GM18499 (cell line): ENCODE measurements around the gene GCH1.

ENCODE experiments used
- ATAC-seq: cut with Tn5 transposase; IDR thresholded peaks from one replicate; pipeline ENCODE4 v1.9.1; 2021; ENCODE audit warnings: moderate number of reproducible peaks; ENCODE audit not compliant: insufficient read depth, unreplicated experiment

GCH1 gene

DNA sequence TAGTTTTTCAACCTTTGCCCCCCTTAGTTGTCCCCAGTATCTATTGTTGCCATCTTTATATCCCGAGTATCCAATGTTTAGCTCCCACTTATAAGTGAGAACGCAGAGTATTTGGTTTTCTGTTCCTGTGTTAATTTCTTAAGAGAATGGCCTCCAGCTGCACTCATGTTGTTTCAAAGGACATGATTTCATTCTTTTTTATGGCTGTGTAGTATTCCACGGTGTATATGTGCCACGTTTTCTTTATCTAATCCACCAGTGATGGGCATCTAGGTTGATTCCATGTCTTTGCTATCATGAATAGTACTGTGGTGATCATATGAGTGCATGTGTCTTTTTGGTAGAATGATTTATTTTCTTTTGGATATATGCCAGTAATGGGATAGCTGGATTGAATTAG lies 72.0 kb downstream of the GCH1 start:
- ATAC-seq: no peak

DNA sequence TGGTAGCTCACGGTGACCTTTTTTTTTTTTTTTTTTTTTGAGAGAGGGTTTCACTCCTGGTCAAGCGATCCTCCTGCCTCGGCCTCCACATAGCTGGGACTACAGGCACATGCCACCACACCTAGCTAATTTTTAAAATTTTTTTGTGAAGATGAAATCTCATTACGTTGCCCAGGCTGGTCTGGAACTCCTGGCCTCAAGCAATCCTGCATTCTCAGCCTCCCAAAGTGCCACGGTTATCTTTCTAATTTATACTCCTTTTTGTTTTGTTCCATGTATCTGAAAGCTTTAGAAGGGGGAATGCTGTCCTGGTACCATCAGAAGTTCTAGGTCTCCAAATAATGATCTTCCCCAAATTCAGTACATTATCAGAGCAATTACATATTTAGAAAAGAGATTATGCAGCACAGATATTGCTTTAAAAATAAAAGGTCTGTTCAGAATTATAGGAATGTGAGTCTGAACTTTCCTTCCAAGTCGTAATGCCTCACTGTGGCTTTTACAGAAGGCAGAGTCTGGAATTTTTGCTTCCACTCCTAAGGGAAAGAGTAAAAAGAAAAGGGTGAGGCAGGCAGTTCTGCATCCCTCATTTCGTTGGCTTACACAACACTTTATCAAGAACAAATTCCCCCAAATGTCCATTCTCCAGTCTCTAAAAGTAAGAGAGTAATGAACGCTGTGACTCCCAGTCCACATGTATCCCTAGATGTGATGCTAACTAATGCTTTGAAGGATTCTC lies 73.0 kb downstream of the GCH1 start:
- no peak for ATAC-seq

DNA sequence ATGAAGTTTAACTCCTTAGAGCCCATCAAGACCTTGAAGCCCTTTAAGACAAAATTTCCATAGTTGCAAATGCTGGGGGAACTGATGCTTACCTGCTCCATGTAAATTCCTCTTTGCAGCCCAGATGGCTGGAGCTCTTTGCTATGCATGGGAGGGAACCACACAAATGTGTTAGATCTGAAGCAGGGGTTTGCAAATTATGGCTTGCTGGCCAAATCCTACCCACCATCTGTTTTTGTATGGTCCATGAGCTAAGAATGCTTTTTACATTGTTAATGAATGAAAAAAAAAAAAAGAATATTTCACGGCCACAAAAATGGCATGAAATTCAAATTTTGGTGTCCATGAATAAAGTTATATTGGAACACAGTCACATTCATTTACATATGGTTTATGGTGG lies 74.6 kb downstream of the GCH1 start:
- ATAC-seq: no peak

DNA sequence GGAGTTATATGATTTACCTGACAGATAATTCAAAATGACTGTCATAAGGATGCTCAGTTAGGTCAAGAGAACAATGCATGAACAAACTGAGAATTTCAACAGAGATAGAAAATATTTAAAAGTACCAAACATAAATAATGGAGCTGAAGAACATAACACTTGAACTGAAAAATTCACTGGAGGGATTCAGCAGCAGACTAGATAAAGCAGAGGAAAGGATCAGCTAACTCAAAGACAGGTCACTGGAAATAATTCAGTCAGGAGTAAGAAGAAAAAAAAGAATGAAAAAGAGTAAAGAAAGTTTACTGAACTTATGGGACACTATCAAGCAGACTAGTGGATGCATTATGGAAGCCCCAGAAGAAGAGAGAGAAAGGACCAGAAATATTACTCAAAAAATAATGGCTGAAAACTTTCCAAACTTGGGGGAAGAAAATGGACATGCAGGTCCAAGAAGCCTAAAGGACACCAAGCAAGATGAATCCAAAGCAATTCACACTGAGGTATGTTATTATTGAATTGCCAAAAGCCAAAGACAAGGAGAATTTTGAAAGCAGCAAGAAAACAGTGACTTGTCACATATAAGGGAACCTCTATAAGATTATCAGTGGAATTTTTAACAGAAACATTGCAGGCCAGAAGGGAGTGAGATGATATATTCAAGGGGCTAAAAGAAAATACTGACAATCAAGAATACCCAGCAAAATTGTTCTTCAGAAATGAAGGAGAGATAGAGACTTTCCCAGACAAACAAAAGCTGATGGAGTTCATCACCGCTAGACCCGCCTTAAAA lies 78.7 kb downstream of the GCH1 start:
- no peak for ATAC-seq

DNA sequence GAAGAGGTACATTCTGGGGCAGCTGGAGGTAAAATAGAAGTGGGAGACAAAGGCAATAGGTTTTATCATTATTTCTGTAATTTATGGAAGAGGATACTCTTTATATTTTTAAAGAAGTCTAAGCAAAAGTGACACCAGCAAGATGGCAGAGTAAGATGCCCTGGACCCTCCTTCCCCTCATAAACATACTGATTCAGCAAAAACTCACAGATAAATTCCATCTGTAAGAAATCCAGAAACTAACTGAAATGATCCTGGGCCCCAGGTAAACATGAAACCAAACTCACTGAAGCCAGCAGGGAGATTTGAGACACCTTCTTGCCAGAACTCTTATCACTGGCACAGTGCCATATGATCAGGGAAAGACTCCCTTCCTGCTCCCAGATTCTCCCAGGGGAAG lies 79.9 kb downstream of the GCH1 start:
- no peak for ATAC-seq

DNA sequence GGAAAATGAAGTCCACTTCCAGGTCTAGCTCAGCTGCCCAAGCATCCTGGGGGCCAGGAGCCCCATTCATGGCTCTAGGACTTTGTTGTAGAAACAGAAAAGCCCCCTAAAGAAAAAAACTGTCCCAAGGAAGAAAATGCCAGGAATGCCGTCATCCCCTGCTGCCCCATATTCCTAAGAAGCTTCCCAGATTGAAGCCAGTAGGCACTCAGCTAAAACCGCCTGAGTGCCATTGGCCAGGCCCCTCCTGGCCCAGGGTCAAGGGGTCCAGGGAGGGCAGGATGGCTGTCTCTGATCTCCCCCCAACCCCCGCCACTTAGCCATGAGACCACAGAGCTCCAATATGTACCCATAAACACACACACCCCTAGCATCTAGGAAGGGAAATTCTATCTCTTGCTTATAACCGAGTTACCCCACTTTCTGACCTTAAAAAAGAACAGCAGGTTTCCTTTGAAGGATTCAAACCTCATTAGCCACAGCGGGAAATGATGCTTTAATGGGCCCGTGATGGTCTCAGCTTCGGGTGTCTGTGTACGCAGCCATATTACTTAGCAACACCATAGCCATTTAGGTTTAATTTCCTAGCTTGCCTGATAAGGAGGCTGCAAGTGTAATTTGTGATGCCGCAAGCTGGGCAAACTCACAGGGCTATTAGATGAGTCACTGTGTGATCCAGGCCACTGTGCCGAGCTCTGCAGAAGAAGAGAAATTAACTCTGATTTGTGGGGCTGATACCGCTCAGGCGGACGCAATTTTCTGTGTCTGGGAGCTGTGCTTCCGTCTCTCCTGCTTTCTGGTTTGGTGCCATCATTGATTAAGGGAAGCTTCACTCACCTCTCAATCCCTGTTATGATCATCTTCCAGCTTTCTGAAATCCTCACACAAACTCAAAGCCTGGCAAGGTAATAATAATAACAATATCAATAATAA lies 84.2 kb downstream of the GCH1 start:
- ATAC-seq: no peak

DNA sequence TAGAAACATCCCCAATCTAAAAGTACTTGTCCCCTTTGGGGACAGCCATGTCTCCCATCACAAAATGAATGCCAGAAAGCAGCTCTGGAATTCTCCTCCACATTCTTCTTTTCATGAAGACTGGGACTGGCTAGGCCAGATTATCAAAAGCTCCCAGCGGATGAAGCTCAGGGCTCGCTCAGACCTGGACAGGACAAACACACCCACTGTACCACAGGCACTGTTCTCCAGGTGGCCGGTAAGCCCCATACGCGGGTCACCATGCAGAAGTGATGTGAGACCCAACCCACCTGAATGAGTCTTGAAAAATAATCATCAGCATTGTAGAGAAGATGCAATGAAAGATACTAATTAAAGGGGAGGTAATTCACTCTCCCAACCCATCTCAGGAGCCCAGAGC lies 85.1 kb downstream of the GCH1 start:
- ATAC-seq: no peak

DNA sequence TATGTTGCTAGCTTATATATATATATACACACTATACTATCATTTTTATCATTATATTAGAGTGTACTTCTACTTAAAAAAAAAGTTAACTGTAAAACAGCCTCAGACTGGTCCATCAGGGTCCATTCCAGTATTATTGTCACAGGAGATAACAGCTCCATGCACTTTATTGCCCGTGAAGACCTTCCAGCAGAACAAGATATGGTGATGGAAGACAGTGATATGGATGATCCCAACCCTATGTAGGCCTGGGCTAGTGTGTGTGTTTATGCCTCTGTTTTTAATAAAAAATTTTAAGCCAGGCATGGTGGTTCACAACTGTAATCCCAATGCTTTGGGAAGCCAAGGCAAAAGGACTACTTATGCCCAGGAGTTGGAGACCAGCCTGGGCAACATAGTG lies 86.2 kb downstream of the GCH1 start:
- no peak for ATAC-seq

DNA sequence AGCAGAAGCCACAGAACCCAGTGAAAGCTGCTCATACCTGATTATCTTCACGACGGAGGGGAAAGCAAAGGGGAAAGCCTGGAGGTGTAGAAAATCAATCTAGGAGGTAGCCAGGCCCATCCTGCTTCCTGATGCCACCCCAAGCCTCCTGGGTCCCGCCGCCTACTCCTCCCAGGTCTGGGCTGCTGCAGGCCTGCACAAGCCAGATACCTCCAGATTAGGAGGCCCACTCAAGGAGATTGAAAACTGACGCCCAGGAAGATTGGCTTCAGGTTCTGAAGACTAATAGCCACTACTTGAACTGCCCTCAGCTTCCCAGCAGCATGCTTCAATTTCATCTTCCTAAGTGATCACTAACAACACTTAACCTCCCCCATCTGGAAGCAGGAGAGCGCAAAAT lies 87.1 kb downstream of the GCH1 start:
- no peak for ATAC-seq

DNA sequence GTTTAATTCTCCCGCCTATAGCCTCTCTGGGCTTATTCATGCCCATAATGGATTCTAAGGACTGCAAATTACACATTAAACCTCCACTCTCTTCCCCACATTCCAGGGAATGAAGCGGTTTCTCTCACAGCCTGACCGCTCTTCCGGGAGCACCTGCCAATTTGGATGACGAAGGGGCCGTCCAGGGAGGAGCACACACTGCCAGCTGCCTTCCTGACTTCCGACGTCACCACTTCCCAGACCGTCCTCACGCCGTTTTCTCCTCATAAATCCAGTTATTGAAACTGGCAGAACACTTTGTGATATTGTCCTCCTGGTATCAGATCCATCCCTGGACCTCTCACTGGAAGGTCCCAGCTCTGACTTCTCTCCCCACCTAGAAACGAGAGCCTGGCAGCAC lies 87.6 kb downstream of the GCH1 start:
- ATAC-seq: no peak

DNA sequence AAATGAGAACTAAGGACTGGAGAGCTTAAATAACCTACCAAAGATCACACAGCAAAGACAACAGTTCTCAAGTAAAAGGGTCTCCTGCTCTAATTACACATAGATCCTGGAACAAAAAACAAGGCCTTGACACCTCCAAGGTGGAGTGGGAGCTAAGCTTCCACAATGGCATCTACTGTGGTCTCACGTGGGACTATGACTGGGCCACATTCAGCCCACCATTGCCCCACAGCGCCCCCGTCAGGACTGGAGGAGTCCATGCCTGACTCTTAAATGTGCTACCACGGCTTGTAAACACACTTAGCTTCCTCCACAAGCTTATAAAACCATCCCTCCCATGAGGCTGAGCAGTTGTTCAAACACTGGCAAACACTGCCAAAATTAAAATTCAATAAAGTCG lies 88.5 kb downstream of the GCH1 start:
- ATAC-seq: no peak

DNA sequence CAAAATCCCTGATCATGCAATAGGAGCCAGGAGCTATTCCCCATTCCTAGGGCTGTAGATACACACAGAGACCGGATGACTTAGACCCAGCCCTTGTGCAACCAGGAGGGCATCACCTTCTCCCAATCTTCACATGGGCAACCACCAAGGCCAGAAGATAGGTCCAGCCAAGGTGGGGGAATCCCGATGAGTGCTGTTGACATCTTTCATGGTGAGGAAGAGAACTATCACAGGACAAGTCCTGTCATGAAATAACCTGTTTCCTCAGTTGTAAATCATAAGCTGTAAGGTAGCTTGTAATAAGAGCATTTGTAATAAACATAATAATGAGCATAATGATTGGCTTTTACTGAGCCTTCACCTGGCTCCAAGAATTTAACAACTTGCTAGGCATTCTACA lies 89.5 kb downstream of the GCH1 start:
- ATAC-seq: no peak

DNA sequence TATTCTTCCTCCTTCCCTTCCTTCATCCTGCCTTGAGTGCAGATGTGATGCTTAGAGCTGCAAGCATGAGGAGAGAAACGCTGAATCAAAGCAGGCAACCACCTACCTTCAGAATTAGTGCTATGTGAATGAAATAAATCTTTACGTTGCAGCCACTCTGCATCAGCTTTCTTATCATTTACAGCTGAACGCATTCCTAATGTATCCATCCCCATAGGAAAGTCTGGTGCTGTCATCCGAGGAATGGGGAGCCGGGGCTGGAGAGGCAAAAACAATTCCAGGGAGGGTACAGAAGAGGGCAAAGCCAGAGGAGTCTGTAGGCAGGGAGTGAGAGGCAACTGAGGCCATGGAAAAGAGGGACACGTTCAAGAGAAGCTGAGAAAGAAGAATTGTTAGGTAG lies 90.0 kb downstream of the GCH1 start:
- ATAC-seq: no peak

DNA sequence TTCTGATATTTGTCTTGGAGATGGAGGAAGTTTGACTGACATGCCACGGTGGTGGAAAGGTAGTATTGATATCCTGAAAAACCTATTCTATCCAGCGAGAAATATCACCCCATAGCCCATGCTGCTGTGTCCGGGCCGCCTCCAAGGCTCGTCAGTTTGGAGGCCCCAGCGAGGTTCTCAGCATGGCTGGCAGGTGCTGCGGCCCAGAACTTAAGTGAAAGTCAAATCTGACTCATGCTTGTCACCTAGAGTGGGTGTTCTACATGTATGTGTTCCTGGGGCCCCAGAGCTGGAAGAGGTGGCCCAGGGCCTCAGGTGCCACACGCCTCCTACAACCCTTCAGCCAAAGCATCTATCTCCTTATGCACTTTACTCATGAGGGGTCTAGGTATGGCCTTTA lies 92.9 kb downstream of the GCH1 start:
- no peak for ATAC-seq

DNA sequence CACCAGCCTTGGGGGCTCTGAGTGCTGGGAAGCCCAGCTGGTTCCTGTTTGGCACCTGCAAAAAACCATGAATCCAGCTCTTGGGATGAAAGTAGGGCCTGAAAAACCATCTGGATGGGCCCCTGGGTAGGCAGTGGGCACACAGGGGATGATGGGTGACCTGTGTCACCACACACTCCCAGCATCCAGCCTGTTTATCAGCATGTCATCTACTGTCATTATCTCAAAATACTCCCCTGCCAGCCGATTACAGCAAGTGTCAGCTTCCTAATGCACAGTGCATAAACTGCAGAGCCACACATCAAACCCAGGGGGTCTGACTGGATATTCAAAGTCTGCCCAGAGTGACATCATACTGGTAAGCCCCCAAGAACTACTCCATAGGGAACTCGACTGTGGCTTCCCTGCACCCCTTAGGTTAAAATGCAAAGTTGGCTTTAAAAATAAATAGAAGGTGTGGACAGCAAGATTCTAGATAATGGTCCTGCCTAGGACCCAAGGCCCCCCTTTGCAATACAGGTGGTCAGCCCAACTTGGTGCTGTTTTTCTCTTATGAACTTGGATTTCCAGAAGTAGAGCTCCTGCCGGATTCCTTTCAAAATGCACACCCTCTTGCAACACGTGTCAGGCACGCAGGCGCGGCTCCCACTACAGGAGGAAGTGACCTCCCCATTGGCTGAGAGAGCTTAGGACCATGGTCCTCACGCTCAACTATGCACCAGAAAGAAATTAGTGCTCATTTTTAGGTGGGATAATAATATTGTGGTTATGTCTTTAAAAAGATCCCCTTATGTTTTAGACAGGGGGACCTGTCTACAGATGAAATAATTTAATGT lies 94.1 kb downstream of the GCH1 start:
- ATAC-seq: no peak

DNA sequence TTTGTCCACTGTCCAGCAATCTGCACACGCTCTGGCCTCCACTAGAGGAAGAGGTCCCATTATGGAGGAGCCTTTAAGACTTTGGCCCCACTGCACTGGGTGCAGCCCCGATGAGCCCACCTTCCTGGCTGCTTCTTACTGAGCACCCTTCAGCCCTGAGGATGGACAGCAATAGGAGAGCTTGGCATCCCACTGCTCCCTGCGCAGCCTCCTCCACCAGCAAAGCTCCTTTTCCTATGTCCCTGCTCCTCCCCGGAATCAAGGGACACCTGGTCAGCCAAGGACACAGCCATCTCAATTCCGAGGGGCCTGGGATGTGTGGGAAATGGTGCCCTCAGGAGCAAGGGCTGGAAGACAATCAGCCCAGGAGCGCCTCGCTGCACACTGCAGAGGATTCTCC lies 94.7 kb downstream of the GCH1 start:
- no peak for ATAC-seq

DNA sequence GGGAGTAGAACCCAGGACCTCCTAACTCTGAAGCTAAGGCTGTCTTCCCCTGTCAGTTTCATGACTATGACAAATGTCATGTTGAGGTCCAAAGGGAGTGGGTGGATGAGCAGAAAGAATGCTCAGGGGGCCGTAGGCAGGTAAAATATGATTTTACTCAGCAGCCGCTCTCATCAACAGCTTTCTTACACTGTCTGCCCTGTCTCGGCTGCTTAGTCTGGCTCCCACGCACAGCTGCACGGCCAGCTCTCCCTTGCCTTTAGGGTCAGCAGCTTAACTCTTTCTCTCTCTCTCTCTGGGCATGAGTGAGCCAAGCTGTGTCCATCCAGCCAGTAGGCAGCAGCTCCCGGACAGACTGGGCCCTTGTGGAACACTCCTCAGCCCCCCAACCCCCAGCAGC lies 95.2 kb downstream of the GCH1 start:
- ATAC-seq: no peak

DNA sequence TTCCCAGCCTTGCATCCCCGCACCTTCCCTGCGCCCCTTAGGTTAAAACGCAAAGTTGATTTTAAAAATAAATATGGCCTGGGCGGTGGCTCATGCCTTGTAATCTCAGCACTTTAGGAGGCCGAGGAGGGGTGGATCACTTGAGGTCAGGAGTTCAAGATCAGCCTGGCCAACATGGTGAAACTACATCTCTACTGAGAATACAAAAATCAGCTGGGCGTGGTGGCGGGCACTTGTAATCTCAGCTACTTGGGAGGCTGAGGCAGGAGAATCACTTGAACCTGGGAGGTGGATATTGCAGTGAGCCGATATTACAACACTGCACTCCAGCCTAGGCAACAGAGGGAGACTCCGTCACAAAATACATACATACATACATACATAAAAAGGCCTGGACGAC lies 96.0 kb downstream of the GCH1 start:
- no peak for ATAC-seq

DNA sequence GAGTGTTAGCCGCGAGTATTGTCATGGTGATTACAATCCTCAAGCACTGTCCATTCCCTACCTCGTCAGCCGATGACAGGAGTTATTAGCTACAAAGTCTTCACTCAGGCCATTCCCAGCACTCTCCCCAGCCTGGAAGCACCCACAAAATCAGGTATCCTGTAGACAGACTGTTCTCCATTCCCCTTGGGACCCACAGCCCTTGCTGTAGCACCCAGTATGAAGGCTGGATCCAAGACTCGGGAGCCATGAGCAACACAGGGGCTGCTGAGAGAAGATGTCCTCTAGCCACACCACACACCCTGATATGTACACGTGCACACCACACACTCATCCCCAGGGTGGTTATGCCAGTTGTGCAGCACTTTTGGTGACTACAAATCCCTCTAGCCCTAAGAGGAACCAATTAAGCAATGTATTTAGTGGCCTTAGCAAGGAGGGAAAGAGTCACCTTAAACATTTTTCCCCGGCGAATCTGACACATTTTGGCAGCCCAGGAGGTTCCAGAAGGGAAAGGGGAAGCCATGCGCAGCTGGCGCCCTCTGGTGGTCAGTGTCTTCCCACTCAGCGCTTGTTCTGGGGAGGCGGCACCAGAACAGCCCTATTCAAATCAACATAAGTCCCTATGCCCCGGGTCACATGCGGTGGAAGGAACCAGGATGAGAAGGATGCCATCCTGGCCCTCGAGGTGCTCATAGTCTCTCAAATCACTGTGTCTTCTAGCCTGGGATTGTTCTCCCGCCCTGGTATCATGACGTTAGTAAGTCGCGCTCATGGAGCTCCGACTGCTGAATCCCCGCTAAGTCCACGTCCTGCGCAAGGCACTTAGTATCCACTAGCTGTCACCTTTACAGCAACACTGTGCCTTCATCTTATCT lies 96.9 kb downstream of the GCH1 start:
- peak; percentile 60 for ATAC-seq
